Measurements from ENCODE around the gene COL12A1. TPM values are rescaled to one million over a fixed set of nuclear protein-coding genes. Genes with fewer than 3 reads are reported as not detected.
A peak's percentile ranks its signal among the peaks of the same experiment; 100 is the strongest.

Gene COL12A1
- total and polyA plus RNA-seq, 2 experiments from 2014 or later, result 0.39 to 6.3 TPM

GRCh38 chr6:75170691-75171560 is 34.9 kb downstream of the COL12A1 start (continued):
- TF ChIP-seq, protein P1, sequence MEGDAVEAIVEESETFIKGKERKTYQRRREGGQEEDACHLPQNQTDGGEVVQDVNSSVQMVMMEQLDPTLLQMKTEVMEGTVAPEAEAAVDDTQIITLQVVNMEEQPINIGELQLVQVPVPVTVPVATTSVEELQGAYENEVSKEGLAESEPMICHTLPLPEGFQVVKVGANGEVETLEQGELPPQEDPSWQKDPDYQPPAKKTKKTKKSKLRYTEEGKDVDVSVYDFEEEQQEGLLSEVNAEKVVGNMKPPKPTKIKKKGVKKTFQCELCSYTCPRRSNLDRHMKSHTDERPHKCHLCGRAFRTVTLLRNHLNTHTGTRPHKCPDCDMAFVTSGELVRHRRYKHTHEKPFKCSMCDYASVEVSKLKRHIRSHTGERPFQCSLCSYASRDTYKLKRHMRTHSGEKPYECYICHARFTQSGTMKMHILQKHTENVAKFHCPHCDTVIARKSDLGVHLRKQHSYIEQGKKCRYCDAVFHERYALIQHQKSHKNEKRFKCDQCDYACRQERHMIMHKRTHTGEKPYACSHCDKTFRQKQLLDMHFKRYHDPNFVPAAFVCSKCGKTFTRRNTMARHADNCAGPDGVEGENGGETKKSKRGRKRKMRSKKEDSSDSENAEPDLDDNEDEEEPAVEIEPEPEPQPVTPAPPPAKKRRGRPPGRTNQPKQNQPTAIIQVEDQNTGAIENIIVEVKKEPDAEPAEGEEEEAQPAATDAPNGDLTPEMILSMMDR (conservative IDR thresholded peaks at IDR 0.05; ENCODE audit: low read depth in 2 of 2), result no peak

DNA sequence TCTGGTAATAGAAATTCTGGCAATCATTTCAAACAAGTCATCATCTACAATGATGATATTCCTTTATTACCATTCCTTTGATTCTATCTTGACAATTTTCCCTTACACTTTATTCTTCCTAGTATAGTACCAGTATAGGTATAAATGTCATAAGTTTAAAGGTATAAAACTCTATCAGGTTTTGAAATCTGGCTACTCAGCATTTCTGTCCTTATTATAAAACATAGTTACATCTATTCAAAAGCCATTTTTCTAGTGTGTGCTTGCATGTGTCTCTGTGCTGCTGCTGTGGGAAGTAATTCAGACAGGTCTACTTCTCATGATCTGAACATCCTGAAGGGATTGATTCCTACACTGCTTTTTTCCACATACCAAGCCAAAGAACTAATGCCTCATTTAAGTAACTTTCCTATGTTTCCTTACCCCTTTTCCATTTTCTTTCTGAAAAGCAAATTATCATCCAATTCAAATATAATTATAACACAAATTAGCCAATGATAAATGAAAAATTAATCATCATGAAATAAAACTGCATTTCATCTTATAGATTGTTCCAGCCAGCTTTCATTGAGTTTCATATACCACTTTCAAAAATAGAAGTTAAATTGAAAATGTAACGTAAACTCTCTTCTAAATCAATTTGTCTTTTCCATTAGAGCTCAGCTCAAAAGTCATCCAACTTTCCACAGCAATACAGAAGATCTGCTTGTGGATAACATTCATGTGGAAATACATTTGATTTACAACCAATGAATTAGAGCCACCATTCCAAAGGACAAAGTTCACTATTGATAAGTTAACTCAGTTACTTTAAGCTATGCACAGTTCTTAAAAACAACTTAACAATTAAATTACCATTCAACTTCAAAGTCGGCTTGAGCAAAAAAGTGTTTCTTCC is 35.9 kb downstream of the COL12A1 start:
- peaks cover 20% of the 10 kb centered on the region; the same call in 2 of the 3 replicates for H3K4me1 Mint-ChIP-seq
- Histone ChIP-seq H3K27ac (ENCODE audit: low read depth) (no peak overlapping the region), H3K27me3 (ENCODE audit: insufficient read depth) (no peaks in the 10 kb centered on the region), H3K4me1 (ENCODE audit: insufficient read depth) (peaks cover 17% of the 10 kb centered on the region; the same call in 1 of the 2 replicates), H3K9me2 (ENCODE audit: insufficient read depth) (no peaks in the 10 kb centered on the region), H3K79me2 (replicated peaks; ENCODE audit: insufficient read depth) (no peaks in the 10 kb centered on the region), H2AFZ (no peak overlapping the region), H3K4me3 (no peak overlapping the region), H3K36me3 (ENCODE audit: insufficient read depth) (no peaks in the 10 kb centered on the region), H3F3A (replicated peaks; ENCODE audit: low read depth) (no peaks in the 10 kb centered on the region), H3K4me2 (peak overlapping the region; percentile 13; the same call in 1 of the 2 replicates), H4K20me1 (replicated peaks; ENCODE audit: insufficient read depth) (no peaks in the 10 kb centered on the region)
- ATAC-seq (no peak), DNase-seq (ENCODE audit: low spot score) (no peak)
- no peak overlapping the region for H3K4me3 Mint-ChIP-seq
- H3K27me3 Mint-ChIP-seq (ENCODE audit: insufficient read depth, low read depth, poor library complexity), result peaks cover 3% of the 10 kb centered on the region
- no peak for TF ChIP-seq NANOG (IDR thresholded peaks at IDR 0.05; ENCODE audit: borderline replicate concordance)
- TF ChIP-seq ZNF331 (CRISPR knock-in tag; IDR thresholded peaks at IDR 0.05; ENCODE audit: low read depth), result no peak
- no peak for TF ChIP-seq STAT1 (IDR thresholded peaks at IDR 0.05; ENCODE audit: unreplicated experiment)
- TF ChIP-seq, protein P1 (conservative IDR thresholded peaks at IDR 0.05; ENCODE audit: low read depth in 2 of 2), result no peak
- TF ChIP-seq EZH2phosphoT487 (IDR thresholded peaks at IDR 0.05; ENCODE audit: unreplicated experiment), result no peak
- no peak for TF ChIP-seq JUNB (IDR thresholded peaks at IDR 0.05; ENCODE audit: unreplicated experiment)
- TF ChIP-seq CREB1 (CRISPR knock-in tag; IDR thresholded peaks at IDR 0.05; ENCODE audit: low read depth), result no peak
- no peak for TF ChIP-seq POLR2AphosphoS5 (IDR thresholded peaks at IDR 0.05; ENCODE audit: low read depth)
- TF ChIP-seq, protein P2, sequence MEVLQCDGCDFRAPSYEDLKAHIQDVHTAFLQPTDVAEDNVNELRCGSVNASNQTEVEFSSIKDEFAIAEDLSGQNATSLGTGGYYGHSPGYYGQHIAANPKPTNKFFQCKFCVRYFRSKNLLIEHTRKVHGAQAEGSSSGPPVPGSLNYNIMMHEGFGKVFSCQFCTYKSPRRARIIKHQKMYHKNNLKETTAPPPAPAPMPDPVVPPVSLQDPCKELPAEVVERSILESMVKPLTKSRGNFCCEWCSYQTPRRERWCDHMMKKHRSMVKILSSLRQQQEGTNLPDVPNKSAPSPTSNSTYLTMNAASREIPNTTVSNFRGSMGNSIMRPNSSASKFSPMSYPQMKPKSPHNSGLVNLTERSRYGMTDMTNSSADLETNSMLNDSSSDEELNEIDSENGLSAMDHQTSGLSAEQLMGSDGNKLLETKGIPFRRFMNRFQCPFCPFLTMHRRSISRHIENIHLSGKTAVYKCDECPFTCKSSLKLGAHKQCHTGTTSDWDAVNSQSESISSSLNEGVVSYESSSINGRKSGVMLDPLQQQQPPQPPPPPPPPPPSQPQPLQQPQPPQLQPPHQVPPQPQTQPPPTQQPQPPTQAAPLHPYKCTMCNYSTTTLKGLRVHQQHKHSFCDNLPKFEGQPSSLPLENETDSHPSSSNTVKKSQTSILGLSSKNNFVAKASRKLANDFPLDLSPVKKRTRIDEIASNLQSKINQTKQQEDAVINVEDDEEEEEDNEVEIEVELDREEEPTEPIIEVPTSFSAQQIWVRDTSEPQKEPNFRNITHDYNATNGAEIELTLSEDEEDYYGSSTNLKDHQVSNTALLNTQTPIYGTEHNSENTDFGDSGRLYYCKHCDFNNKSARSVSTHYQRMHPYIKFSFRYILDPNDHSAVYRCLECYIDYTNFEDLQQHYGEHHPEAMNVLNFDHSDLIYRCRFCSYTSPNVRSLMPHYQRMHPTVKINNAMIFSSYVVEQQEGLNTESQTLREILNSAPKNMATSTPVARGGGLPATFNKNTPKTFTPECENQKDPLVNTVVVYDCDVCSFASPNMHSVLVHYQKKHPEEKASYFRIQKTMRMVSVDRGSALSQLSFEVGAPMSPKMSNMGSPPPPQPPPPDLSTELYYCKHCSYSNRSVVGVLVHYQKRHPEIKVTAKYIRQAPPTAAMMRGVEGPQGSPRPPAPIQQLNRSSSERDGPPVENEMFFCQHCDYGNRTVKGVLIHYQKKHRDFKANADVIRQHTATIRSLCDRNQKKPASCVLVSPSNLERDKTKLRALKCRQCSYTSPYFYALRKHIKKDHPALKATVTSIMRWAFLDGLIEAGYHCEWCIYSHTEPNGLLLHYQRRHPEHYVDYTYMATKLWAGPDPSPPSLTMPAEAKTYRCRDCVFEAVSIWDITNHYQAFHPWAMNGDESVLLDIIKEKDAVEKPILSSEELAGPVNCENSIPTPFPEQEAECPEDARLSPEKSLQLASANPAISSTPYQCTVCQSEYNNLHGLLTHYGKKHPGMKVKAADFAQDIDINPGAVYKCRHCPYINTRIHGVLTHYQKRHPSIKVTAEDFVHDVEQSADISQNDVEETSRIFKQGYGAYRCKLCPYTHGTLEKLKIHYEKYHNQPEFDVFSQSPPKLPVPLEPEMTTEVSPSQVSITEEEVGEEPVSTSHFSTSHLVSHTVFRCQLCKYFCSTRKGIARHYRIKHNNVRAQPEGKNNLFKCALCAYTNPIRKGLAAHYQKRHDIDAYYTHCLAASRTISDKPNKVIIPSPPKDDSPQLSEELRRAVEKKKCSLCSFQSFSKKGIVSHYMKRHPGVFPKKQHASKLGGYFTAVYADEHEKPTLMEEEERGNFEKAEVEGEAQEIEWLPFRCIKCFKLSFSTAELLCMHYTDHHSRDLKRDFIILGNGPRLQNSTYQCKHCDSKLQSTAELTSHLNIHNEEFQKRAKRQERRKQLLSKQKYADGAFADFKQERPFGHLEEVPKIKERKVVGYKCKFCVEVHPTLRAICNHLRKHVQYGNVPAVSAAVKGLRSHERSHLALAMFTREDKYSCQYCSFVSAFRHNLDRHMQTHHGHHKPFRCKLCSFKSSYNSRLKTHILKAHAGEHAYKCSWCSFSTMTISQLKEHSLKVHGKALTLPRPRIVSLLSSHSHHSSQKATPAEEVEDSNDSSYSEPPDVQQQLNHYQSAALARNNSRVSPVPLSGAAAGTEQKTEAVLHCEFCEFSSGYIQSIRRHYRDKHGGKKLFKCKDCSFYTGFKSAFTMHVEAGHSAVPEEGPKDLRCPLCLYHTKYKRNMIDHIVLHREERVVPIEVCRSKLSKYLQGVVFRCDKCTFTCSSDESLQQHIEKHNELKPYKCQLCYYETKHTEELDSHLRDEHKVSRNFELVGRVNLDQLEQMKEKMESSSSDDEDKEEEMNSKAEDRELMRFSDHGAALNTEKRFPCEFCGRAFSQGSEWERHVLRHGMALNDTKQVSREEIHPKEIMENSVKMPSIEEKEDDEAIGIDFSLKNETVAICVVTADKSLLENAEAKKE (CRISPR knock-in tag; IDR thresholded peaks at IDR 0.05), result no peak
- H3K9me3 Mint-ChIP-seq, result no peaks in the 10 kb centered on the region
- no peaks in the 10 kb centered on the region for H3K36me3 Mint-ChIP-seq (ENCODE audit: low read depth)
- no peak overlapping the region for H3K27ac Mint-ChIP-seq
